ENCODE measurements around the gene BTRC. TPM values are rescaled to one million over a fixed set of nuclear protein-coding genes. Genes with fewer than 3 reads are reported as not detected.
"Not testable (repeated sequence)": the region's sequence is repeated elsewhere in the genome, so short reads cannot be mapped to it uniquely, and the experiment has no call there.

Gene BTRC
- total RNA-seq, 2 donors from 2014 or later, result 8.8 to 9.9 TPM

GRCh38 chr10:101363850-101364400 is 10.0 kb downstream of the BTRC start:
- no peaks in the 10 kb centered on the region for H3K36me3 ChIP-seq (replicated peaks in 1 of 2; ENCODE audit: insufficient read depth in 1 of 2, low read depth in 2 of 2)
- H3K27me3 ChIP-seq, result no peaks in the 10 kb centered on the region
- WGBS, 2 donors, result 83 to 89% methylated on average over 2 of the region's 2 CpGs
- no peaks in the 10 kb centered on the region for H3K4me1 ChIP-seq
- no peaks in the 10 kb centered on the region for H3K9me3 ChIP-seq
- no peak for DNase-seq
- TF ChIP-seq CTCF (IDR thresholded peaks at IDR 0.05) (no peak), POLR2A (IDR thresholded peaks at IDR 0.05) (no peak)
- H3K27ac ChIP-seq, result no peak overlapping the region
- no peak overlapping the region for H3K4me3 ChIP-seq
- ATAC-seq, result no peak
- intact Hi-C loops (cut with DNase I), result no loop called here

- Histone ChIP-seq H3K27ac (no peak overlapping the region), H3K4me3 (no peak overlapping the region), H3K27me3 (no peaks in the 10 kb centered on the region), H3K9me3 (no peaks in the 10 kb centered on the region), H3K4me1 (no peaks in the 10 kb centered on the region), H3K36me3 (replicated peaks in 1 of 2; ENCODE audit: insufficient read depth in 1 of 2, low read depth in 2 of 2) (no peaks in the 10 kb centered on the region)
- DNase-seq (no peak), ATAC-seq (no peak)
- TF ChIP-seq POLR2A (IDR thresholded peaks at IDR 0.05), result no peak
- TF ChIP-seq CTCF (IDR thresholded peaks at IDR 0.05), result no peak
- intact Hi-C loops (cut with DNase I), result no loop called here
- WGBS, 2 donors, result 77 to 91% methylated on average over 7 of the region's 7 CpGs
Observed at GRCh38 chr10:101364721-101365120, 10.8 kb downstream of the BTRC start.

- ATAC-seq, result no peak
- Histone ChIP-seq H3K9me3 (no peaks in the 10 kb centered on the region), H3K27me3 (no peaks in the 10 kb centered on the region), H3K4me1 (no peaks in the 10 kb centered on the region), H3K27ac (no peak overlapping the region), H3K4me3 (no peak overlapping the region), H3K36me3 (replicated peaks in 1 of 2; ENCODE audit: insufficient read depth in 1 of 2, low read depth in 2 of 2) (no peaks in the 10 kb centered on the region)
- no peak for TF ChIP-seq CTCF (IDR thresholded peaks at IDR 0.05)
- TF ChIP-seq POLR2A (IDR thresholded peaks at IDR 0.05), result no peak
- intact Hi-C loops (cut with DNase I), result no loop called here
- no peak for DNase-seq
- 87% methylated on average over 9 of the region's 9 CpGs for WGBS, 2 donors
Observed at GRCh38 chr10:101367569-101368453, 13.8 kb downstream of the BTRC start.

GRCh38 chr10:101373063-101373462 is 19.1 kb downstream of the BTRC start:
- no peaks in the 10 kb centered on the region for H3K36me3 ChIP-seq (replicated peaks in 1 of 2; ENCODE audit: insufficient read depth in 1 of 2, low read depth in 2 of 2)
- no peak overlapping the region for H3K27ac ChIP-seq
- H3K9me3 ChIP-seq, result no peaks in the 10 kb centered on the region
- TF ChIP-seq POLR2A (IDR thresholded peaks at IDR 0.05) (no peak), CTCF (IDR thresholded peaks at IDR 0.05) (no peak)
- no peaks in the 10 kb centered on the region for H3K4me1 ChIP-seq
- ATAC-seq, result no peak
- H3K27me3 ChIP-seq, result no peaks in the 10 kb centered on the region
- H3K4me3 ChIP-seq, result no peak overlapping the region
- WGBS, 2 donors, result 92 to 98% methylated on average over 1 of the region's 1 CpG
- no peak for DNase-seq
- intact Hi-C loops (cut with DNase I), result no loop called here

- ATAC-seq; DNase-seq; H3K4me3 ChIP-seq; H3K27me3 ChIP-seq; H3K9me3 ChIP-seq; H3K27ac ChIP-seq; H3K36me3 ChIP-seq (replicated peaks in 1 of 2; ENCODE audit: insufficient read depth in 1 of 2, low read depth in 2 of 2); intact Hi-C loops (cut with DNase I); H3K4me1 ChIP-seq: not testable (repeated sequence)
- WGBS, 2 donors, result 94 to 95% methylated on average over 3 of the region's 3 CpGs
Observed at GRCh38 chr10:101373993-101374392, 20.0 kb downstream of the BTRC start.

Data from body of pancreas (tissue), 4 donors.